Uterus (tissue), 2 donors: ENCODE measurements around the gene JUP.

Experiments
- CTCF ChIP-seq, 4 experiments: fragments of 200-600 bp in 2 of 4; fragments of 450-650 bp in 2 of 4; sonication (generic) in 2 of 4; IDR thresholded peaks; one replicate each; pipeline ENCODE4 v1.5.1; 2016 to 2019; ENCODE audit warnings: antibody characterized with exemption in 4 of 4, mild to moderate bottlenecking in 2 of 4, moderate library complexity in 1 of 4
- POLR2A ChIP-seq, 2 donors: fragments of 450-650 bp; IDR thresholded peaks; one replicate each; pipeline ENCODE4 v1.6.1; 2016; ENCODE audit warnings: antibody characterized with exemption in 2 of 2, mild to moderate bottlenecking in 1 of 2, moderate library complexity in 1 of 2

DNA sequence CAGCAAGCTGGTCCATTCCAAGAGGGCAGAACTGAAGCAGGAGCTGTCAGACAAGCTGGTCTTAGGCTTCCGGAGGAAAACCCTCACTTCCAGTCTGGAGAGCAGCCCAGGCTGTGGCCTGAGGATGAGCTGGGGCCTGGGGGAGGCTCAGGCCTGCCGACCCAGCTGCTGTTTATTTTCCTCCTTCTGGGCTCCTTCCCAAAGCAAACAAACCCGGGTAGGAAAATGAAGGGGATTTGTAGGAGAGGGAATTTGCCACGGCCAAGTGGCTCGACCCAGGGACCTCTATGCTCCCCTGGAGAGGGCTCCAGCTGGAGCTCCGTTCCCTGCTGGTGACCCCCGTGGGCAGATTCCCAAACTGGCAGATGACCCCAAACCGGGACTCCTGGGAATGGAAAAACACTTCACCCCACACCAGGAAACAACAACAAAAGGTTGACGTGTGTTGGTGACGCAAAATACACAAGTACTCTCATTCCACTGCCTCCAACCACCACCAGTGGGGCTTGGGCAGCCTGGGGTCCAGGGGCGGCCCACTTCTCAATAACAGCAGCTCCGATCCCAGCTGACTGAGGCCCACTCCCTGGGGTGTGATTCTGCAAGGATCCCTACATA, 8.8 kb downstream of the JUP start:
- TF ChIP-seq CTCF (IDR thresholded peaks at IDR 0.05) (peak in 1 of 4 experiments; percentile 26), POLR2A (IDR thresholded peaks at IDR 0.05) (peak in 1 of 2 donors; percentile 25)
